T-helper 1 cell (primary cell): ENCODE measurements around the gene LHFPL6.

Experiments
- DNase-seq, 5 donors: peaks; one replicate each; pipeline ENCODE4 v3.0.0-alpha.2; 2012 to 2020

LHFPL6 gene

GRCh38 chr13:39410096-39410901 is 192.7 kb downstream of the LHFPL6 start:
- DNase-seq = no peak

- no peak for DNase-seq
Observed at GRCh38 chr13:39408512-39408911, 194.5 kb downstream of the LHFPL6 start.

GRCh38 chr13:39407786-39408185 is 195.2 kb downstream of the LHFPL6 start:
- no peak for DNase-seq

GRCh38 chr13:39407138-39407537 is 195.9 kb downstream of the LHFPL6 start:
- no peak for DNase-seq

GRCh38 chr13:39406688-39407087 is 196.3 kb downstream of the LHFPL6 start:
- DNase-seq = no peak

- no peak for DNase-seq
Observed at GRCh38 chr13:39405596-39406205, 197.3 kb downstream of the LHFPL6 start.

GRCh38 chr13:39405107-39405506 is 197.9 kb downstream of the LHFPL6 start:
- no peak for DNase-seq

GRCh38 chr13:39403106-39403505 is 199.9 kb downstream of the LHFPL6 start:
- no peak for DNase-seq

- no peak for DNase-seq
Observed at GRCh38 chr13:39402221-39402970, 200.6 kb downstream of the LHFPL6 start.

- DNase-seq = no peak
Observed at GRCh38 chr13:39401756-39402155, 201.2 kb downstream of the LHFPL6 start.

GRCh38 chr13:39401046-39401705 is 201.8 kb downstream of the LHFPL6 start:
- DNase-seq = no peak

- DNase-seq = no peak
Observed at GRCh38 chr13:39399102-39399501, 203.9 kb downstream of the LHFPL6 start.

GRCh38 chr13:39397896-39398265 is 205.1 kb downstream of the LHFPL6 start:
- no peak for DNase-seq

- no peak for DNase-seq
Observed at GRCh38 chr13:39397226-39397895, 205.6 kb downstream of the LHFPL6 start.

- no peak for DNase-seq
Observed at GRCh38 chr13:39394796-39395678, 208.0 kb downstream of the LHFPL6 start.

- DNase-seq = no peak
Observed at GRCh38 chr13:39391761-39392160, 211.2 kb downstream of the LHFPL6 start.

GRCh38 chr13:39389013-39389412 is 214.0 kb downstream of the LHFPL6 start:
- no peak for DNase-seq

- no peak for DNase-seq
Observed at GRCh38 chr13:39385621-39386231, 217.3 kb downstream of the LHFPL6 start.

GRCh38 chr13:39385154-39385553 is 217.8 kb downstream of the LHFPL6 start:
- no peak for DNase-seq

GRCh38 chr13:39381456-39381855 is 221.5 kb downstream of the LHFPL6 start:
- no peak for DNase-seq
